Non-pigmented ciliary epithelial cell (primary cell): Measurements from ENCODE around the gene MAGEL2.
"Not testable (repeated sequence)": the region's sequence is repeated elsewhere in the genome, so short reads cannot be mapped to it uniquely, and the experiment has no call there.

Source experiments
- DNase-seq: peaks from one replicate; pipeline ENCODE4 v3.0.0-alpha.2; 2010; ENCODE audit warnings: low read depth

MAGEL2 gene

GRCh38 chr15:23606226-23606625 lies 41.4 kb downstream of the MAGEL2 start:
- DNase-seq = no peak

DNA sequence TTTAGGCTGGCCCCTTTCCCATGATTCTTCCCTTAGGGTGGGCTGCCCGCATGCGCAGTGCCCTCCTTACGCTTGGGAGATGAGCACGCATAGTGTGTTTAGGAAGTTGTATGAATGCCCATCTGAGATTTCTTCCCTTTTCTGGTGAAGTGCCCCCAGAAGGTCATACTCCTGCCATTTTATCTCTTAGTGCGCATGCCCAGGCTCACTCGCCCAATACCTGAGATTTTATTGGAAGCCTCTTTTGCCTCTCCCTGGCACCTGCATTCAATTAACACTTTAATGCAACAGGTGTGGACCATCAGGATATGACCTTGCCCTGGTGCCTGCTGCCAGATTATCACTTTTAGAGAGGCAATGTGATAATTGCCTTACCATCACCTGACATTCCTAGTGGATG lies 45.5 kb downstream of the MAGEL2 start:
- DNase-seq = no peak

DNA sequence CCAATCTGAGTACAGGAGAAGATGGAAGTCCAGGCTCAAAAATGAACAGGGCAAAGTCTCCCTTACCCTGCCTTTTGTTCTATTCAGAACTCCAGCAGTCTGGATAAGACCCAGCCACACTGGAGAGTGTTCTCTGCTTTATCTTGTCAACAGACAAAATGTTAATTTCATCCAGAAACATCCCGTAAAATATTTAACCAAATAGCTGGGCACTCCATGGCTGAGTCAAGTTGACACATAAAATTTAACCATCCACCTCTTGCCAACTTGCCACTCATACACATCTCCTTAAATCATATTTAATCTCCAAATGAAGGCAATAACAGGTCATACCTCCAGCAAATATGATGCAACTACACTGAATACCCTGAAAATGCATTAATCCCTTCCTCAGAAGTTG lies 48.6 kb downstream of the MAGEL2 start:
- DNase-seq = no peak

DNA sequence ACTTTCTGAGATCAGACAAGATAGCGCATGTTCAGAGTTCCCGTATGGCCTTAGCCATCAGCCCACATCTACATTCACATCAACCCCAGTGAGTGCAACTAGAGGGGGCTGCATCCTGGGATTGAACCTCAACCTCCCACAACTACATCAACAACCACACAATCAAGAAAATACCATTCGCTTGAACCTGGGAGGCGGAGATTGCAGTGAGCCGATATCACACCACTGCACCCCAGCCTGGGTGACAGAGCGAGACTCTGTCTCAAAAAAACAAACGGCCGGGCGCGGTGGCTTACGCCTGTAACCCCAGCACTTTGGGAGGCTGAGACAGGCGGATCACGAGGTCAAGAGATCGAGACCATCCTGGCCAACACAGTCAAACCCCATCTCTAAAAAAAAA lies 50.4 kb downstream of the MAGEL2 start:
- not testable (repeated sequence) for DNase-seq

DNA sequence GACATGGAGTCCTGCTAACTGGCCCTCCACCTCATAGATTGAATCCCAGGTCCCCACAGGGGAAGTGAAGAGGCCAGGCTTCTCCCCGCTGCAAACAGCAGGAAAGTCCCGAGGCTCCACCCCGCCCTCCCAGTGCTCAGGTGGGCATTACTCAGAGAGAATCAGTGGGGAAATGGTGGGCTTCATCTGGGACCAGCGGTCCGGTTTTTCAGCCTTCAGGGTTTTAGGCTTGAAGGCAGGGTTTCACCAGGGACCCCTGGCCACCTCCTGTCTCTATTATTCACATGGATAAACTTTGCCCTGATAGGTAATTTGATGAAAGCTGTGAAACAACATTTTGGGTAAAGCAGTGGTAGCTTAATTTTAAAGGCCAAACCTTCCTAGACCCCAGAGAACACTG lies 50.9 kb downstream of the MAGEL2 start:
- DNase-seq = no peak

DNA sequence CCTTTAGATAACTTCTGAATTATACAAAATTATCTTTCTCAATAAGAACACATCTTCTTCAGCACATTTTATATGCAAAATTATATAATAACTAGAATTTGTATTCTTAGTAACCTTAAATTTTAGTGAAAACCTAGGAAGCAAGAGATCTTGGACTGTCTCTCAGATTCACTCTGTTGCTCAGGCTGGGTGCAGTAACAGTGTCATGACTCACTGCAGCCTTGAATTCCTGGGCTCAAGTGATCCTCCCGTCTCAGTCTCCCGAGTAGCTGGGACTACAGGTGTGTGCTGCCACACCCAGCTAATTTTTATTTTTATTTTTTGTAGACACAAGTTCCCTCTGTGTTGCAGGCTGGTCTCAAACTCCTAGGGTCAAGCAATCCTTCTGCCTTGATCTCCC lies 52.3 kb downstream of the MAGEL2 start:
- no peak for DNase-seq

- no peak for DNase-seq
These were observed 53.4 kb downstream of the MAGEL2 start for GRCh38 chr15:23594252-23594770.
